Measurements from ENCODE around the gene CEACAM20.
"Not testable (repeated sequence)": the region's sequence is repeated elsewhere in the genome, so short reads cannot be mapped to it uniquely, and the experiment has no call there.

The CEACAM20 gene

GRCh38 chr19:44529536-44529935, at the start of gene CEACAM20:
Gene CEACAM20, minus strand, starts transcription at chr19:44529675. Its CDS starts 166 bp downstream, at chr19:44529509.
- DNase-seq: no peak

- no peak for DNase-seq
Observed at GRCh38 chr19:44577566-44577874, 48.0 kb upstream of the CEACAM20 start.

GRCh38 chr19:44576843-44577565, 47.5 kb upstream of the CEACAM20 start:
- no peak for DNase-seq

- no peak for DNase-seq
Observed at GRCh38 chr19:44575116-44575700, 45.7 kb upstream of the CEACAM20 start.

GRCh38 chr19:44574186-44574950, 44.9 kb upstream of the CEACAM20 start:
- no peak for DNase-seq

- no peak for DNase-seq
Observed at GRCh38 chr19:44573627-44574026, 44.2 kb upstream of the CEACAM20 start.

- no peak for DNase-seq
Observed at GRCh38 chr19:44573183-44573582, 43.7 kb upstream of the CEACAM20 start.

- DNase-seq: no peak
Observed at GRCh38 chr19:44572581-44572900, 43.1 kb upstream of the CEACAM20 start.

GRCh38 chr19:44571830-44572580, 42.5 kb upstream of the CEACAM20 start:
- no peak for DNase-seq

- DNase-seq: peak; percentile 65
Observed at GRCh38 chr19:44570984-44571684, 41.7 kb upstream of the CEACAM20 start.

- DNase-seq: no peak
Observed at GRCh38 chr19:44570603-44570983, 41.1 kb upstream of the CEACAM20 start.

- DNase-seq: no peak
Observed at GRCh38 chr19:44567745-44568144, 38.3 kb upstream of the CEACAM20 start.

GRCh38 chr19:44566984-44567383, 37.5 kb upstream of the CEACAM20 start:
- DNase-seq: no peak

- not testable (repeated sequence) for DNase-seq
Observed at GRCh38 chr19:44563086-44563655, 33.7 kb upstream of the CEACAM20 start.

GRCh38 chr19:44557933-44558332, 28.5 kb upstream of the CEACAM20 start:
- DNase-seq: no peak

GRCh38 chr19:44554641-44555246, 25.3 kb upstream of the CEACAM20 start:
- no peak for DNase-seq

GRCh38 chr19:44553478-44554171, 24.1 kb upstream of the CEACAM20 start:
- DNase-seq: no peak

GRCh38 chr19:44552324-44552723, 22.8 kb upstream of the CEACAM20 start:
- no peak for DNase-seq

GRCh38 chr19:44551850-44552249, 22.4 kb upstream of the CEACAM20 start:
- DNase-seq: no peak

- not testable (repeated sequence) for DNase-seq
Observed at GRCh38 chr19:44550976-44551375, 21.5 kb upstream of the CEACAM20 start.

- no peak for DNase-seq
Observed at GRCh38 chr19:44549507-44549906, 20.0 kb upstream of the CEACAM20 start.
